GM10248 (cell line): ENCODE results near the gene PPP1R8.
A peak's percentile ranks its signal among the peaks of the same experiment; 100 is the strongest.

Source experiments
- CTCF ChIA-PET: fragments of 300-600 bp; sonication (Branson Sonifier 250); formaldehyde crosslinking; extraction: SDS; loops from one replicate; lab custom pipeline; 2021; ENCODE audit warnings: antibody characterized with exemption; lab: Yijun Ruan, JAX
- POLR2A ChIA-PET: fragments of 350-650 bp; sonication (Branson Sonifier 250); formaldehyde crosslinking; extraction: SDS; loops from one replicate; lab custom pipeline; 2020; ENCODE audit warnings: antibody characterized with exemption; lab: Yijun Ruan, JAX
- DNase-seq: peaks from one replicate; pipeline ENCODE4 v3.0.0; 2012; ENCODE audit errors: extremely low spot score
- CTCF ChIP-seq: IDR thresholded peaks from 2 replicates; pipeline ENCODE4 v1.5.1; 2012; ENCODE audit warnings: mild to moderate bottlenecking, low read depth; ENCODE audit errors: extremely low read depth, missing control alignments, control extremely low read depth

The PPP1R8 gene

GRCh38 chr1:27862671-27863537 is 32.3 kb downstream of the PPP1R8 start:
- POLR2A ChIA-PET, result interaction anchor here (0.5 to 0.6 kb wide), 3 partner anchors 10 to 189 kb away, joined by 3 to 5 read pairs (median 4); no protein-coding TSS in a partner anchor
- no peak for TF ChIP-seq CTCF
- DNase-seq, result peak; percentile 54
- CTCF ChIA-PET, result interaction anchor here (0.6 to 1.2 kb wide), 3 partner anchors 14 to 346 kb away, joined by 3 to 4 read pairs (median 4); no protein-coding TSS in a partner anchor

GRCh38 chr1:27863538-27863915 is 32.9 kb downstream of the PPP1R8 start:
- CTCF ChIA-PET, result interaction anchor here (0.6 to 1.2 kb wide), 3 partner anchors 14 to 346 kb away, joined by 3 to 4 read pairs (median 4); no protein-coding TSS in a partner anchor
- POLR2A ChIA-PET, result interaction anchor here (0.5 kb wide), 1 partner anchor 188 kb away, joined by 4 read pairs; no protein-coding TSS in a partner anchor
- TF ChIP-seq CTCF, result no peak
- DNase-seq, result no peak

- TF ChIP-seq CTCF, result no peak
- DNase-seq, result peak; percentile 66
- ChIA-PET CTCF (interaction anchor here (1.0 to 2.3 kb wide), 3 partner anchors 10 to 345 kb away, joined by 4 read pairs; no protein-coding TSS in a partner anchor), POLR2A (no interaction called here)
These were observed 33.8 kb downstream of the PPP1R8 start for GRCh38 chr1:27864264-27864895.

GRCh38 chr1:27865821-27866220 is 35.2 kb downstream of the PPP1R8 start:
- DNase-seq, result no peak
- ChIA-PET CTCF (interaction anchor here (2.3 kb wide), 1 partner anchor 9 kb away, joined by 4 read pairs; no protein-coding TSS in a partner anchor), POLR2A (interaction anchor here (0.6 kb wide), 1 partner anchor 34 kb away, joined by 3 read pairs; no protein-coding TSS in a partner anchor)
- TF ChIP-seq CTCF, result no peak

- no peak for TF ChIP-seq CTCF
- no peak for DNase-seq
- CTCF ChIA-PET, result no interaction called here
- POLR2A ChIA-PET, result no interaction called here
These were observed 38.0 kb downstream of the PPP1R8 start for GRCh38 chr1:27868556-27868931.
